GM18907 (cell line): ENCODE data around the gene EIF3I.
"Not testable (repeated sequence)": the region's sequence is repeated elsewhere in the genome, so short reads cannot be mapped to it uniquely, and the experiment has no call there.

Experiments
- ATAC-seq: cut with Tn5 transposase; IDR thresholded peaks from one replicate; pipeline ENCODE4 v1.9.1; 2021; ENCODE audit warnings: mild to moderate bottlenecking, moderate library complexity; ENCODE audit not compliant: unreplicated experiment

The EIF3I gene

GRCh38 chr1:32263236-32263593, 41.0 kb downstream of the EIF3I start:
- ATAC-seq: not testable (repeated sequence)

- peak; percentile 54 for ATAC-seq
Observed at GRCh38 chr1:32263744-32264143, 41.5 kb downstream of the EIF3I start.

- ATAC-seq: no peak
Observed at GRCh38 chr1:32265846-32266245, 43.6 kb downstream of the EIF3I start.

- no peak for ATAC-seq
Observed at GRCh38 chr1:32266921-32267591, 44.8 kb downstream of the EIF3I start.

- ATAC-seq: no peak
Observed at GRCh38 chr1:32269744-32270143, 47.5 kb downstream of the EIF3I start.

GRCh38 chr1:32272557-32273390, 50.6 kb downstream of the EIF3I start:
- no peak for ATAC-seq

GRCh38 chr1:32273391-32274208, 51.4 kb downstream of the EIF3I start:
- ATAC-seq: peak; percentile 45

GRCh38 chr1:32274646-32275340, 52.6 kb downstream of the EIF3I start:
- no peak for ATAC-seq

- no peak for ATAC-seq
Observed at GRCh38 chr1:32275424-32275823, 53.2 kb downstream of the EIF3I start.

- ATAC-seq: no peak
Observed at GRCh38 chr1:32276032-32276782, 54.0 kb downstream of the EIF3I start.
